Heart right ventricle (tissue), 16 donors: Measurements from ENCODE around the gene AMPD1. TPM values are rescaled to one million over a fixed set of nuclear protein-coding genes. Genes with fewer than 3 reads are reported as not detected.
A peak's percentile ranks its signal among the peaks of the same experiment; 100 is the strongest.

Experiments used
- ATAC-seq, 8 donors: fragments of 200-7000 bp; cut with Tn5 transposase; one replicate each; pipeline ENCODE4 v1.9.1; 2020; ENCODE audit warnings: mild to moderate bottlenecking in 8 of 8, moderate library complexity in 8 of 8, moderate number of reproducible peaks in 1 of 8
- DNase-seq, 2 donors: peaks; one replicate each; pipeline ENCODE4 v3.0.0-alpha.2; 2020
- H3K27ac ChIP-seq, 10 donors: fragments of 200-600 bp; sonication (generic) in 2 of 10; one replicate each; pipeline versions ENCODE4 v1.5.0 to v1.8.0; 2020 to 2022; ENCODE audit warnings: mild to moderate bottlenecking in 3 of 10
- H3K27me3 ChIP-seq, 7 donors: fragments of 200-600 bp; one replicate each; pipeline ENCODE4 v1.8.0; 2021 to 2022; ENCODE audit warnings: mild to moderate bottlenecking in 2 of 7
- H3K36me3 ChIP-seq, 9 donors: fragments of 200-600 bp; sonication (generic) in 1 of 9; one replicate each; pipeline versions ENCODE4 v1.5.0 to v1.8.0; 2020 to 2022; ENCODE audit warnings: mild to moderate bottlenecking in 2 of 9
- H3K4me1 ChIP-seq, 9 donors: fragments of 200-600 bp; sonication (generic) in 1 of 9; one replicate each; pipeline versions ENCODE4 v1.5.0 to v1.8.0; 2020 to 2022; ENCODE audit warnings: mild to moderate bottlenecking in 4 of 9
- H3K4me3 ChIP-seq, 10 donors: fragments of 200-600 bp; sonication (generic) in 2 of 10; one replicate each; pipeline versions ENCODE4 v1.5.0 to v1.8.0; 2020 to 2022; ENCODE audit warnings: mild to moderate bottlenecking in 7 of 10, moderate library complexity in 2 of 10
- H3K9me3 ChIP-seq, 11 donors: fragments of 200-600 bp in 10 of 11; sonication (generic) in 2 of 11; one replicate each; pipeline versions ENCODE4 v1.5.0 to v1.8.0; 2013 to 2022; ENCODE audit warnings: mild to moderate bottlenecking in 2 of 11, control low read depth in 1 of 11, moderate library complexity in 1 of 11
- CTCF ChIP-seq, 9 donors: fragments of 200-600 bp; sonication (generic) in 2 of 9; IDR thresholded peaks; one replicate each; pipeline versions ENCODE4 v1.5.0 to v1.8.0; 2021 to 2022; ENCODE audit warnings: antibody characterized with exemption in 9 of 9, mild to moderate bottlenecking in 5 of 9, moderate library complexity in 1 of 9
- WGBS, 2 donors: extraction: QIAGEN DNeasy Blood & Tissue Kit; methylation state at CpG; one replicate each; pipeline ENCODE4 v1.1.7; 2013; ENCODE audit warnings: inconsistent platforms in 1 of 2; 5-methylcytosine and 5-hydroxymethylcytosine counted together
- intact Hi-C, 10 donors: fragments of 100-400 bp; cut with DNase I; formaldehyde crosslinking; loops; one replicate each; pipeline versions ENCODE4 v1.11.1 to v1.14.2; 2022
- polyA plus RNA-seq, 2 donors: library from polyadenylated mRNA; stranded (reverse); fragments of 200-250 nt; gene quantifications; one replicate each; pipeline ENCODE4 v1.2.3, GENCODE V29; 2013
- total RNA-seq, 10 donors: library from RNA; stranded (reverse); fragmentation: NEBNext Ultra II Directional in 3 of 10; extraction: Animal tissue kit (Norgen Biotek cat#: 25700) in 3 of 10; gene quantifications; one replicate each; pipeline versions ENCODE4 v1.2.1 to v1.2.4, GENCODE V29; 2021 to 2023
- donor health status: Arrhythmogenic right ventricular cardiomyopathy.
- donor health status: ischemic (EF 13 %, LVEDD 7.1; RV severe dilation, severe dysfunction).
- donor health status: healthy with polysubstance abuse.
- donor health status: DM: no; HTN: yes; CAD: no.
- donor health status: DM: no; HTN: no; CAD: no.
- donor health status: ischemic (EF 25% LVEDD 6.9; RV normal size, moderate dysfunction).
- donor health status: ischemic (EF 25% LVEDD 5.7; RV mildly dilated, moderate dysfunction).
- donor health status: healthy.
- donor health status: DM: yes; HTN: yes; CAD: no.
- donor health status: Ischemic cardiomyopathy.
- donor health status: ischemic (EF 35%, LVEDD 5.7; RV mildly dilated, moderate dysfunction).
- donor health status: nonischemic (EF 11% LVEDD 7.7; RV severe dilation, severe dysfunction).
- donor health status: DM: yes; HTN: yes; CAD: no.
- donor health status: PGD.
- donor health status: ischemic (EF 29% LVEDD 5.4; RV normal size, mild dysfunction).
- donor health status: nonischemic (EF 23%, LVEDD 6.1; RV moderate dilation, normal function).

Gene AMPD1
- total and polyA plus RNA-seq, 12 donors: 0.59 TPM; not detected in 11

- TF ChIP-seq CTCF (IDR thresholded peaks at IDR 0.05): no peak
- 40 to 41% methylated on average over 13 of the region's 13 CpGs for WGBS, 2 donors
These were observed 26.4 kb downstream of the AMPD1 start for GRCh38 chr1:114668784-114669561.

GRCh38 chr1:114668373-114668772 is 27.0 kb downstream of the AMPD1 start:
- Histone ChIP-seq H3K27ac (no peak overlapping the region), H3K4me1 (peaks cover 0 to 19% (median 9%) of the 10 kb centered on the region in 9 donors), H3K27me3 (peaks cover 0 to 4% (median 0%) of the 10 kb centered on the region in 7 donors), H3K36me3 (no peaks in the 10 kb centered on the region), H3K9me3 (no peaks in the 10 kb centered on the region), H3K4me3 (peak overlapping the region in 5 of 10 donors; percentile 72 to 91 (median 83))
- intact Hi-C loops: loop anchor here in 1 of 10 donors (5.0 kb wide), 1 partner anchor 321 kb away; no protein-coding TSS in a partner anchor
- no peak for DNase-seq
- ATAC-seq: no peak
- TF ChIP-seq CTCF (IDR thresholded peaks at IDR 0.05): no peak
- 87 to 95% methylated on average over 4 of the region's 4 CpGs for WGBS, 2 donors

More at GRCh38 chr1:114668784-114669561, 26.4 kb downstream of the AMPD1 start:
- H3K4me1 ChIP-seq: peaks cover 0 to 19% (median 9%) of the 10 kb centered on the region in 9 donors
- H3K4me3 ChIP-seq: peak overlapping the region; percentile 57 to 93 (median 83)
- intact Hi-C loops: loop anchor here in 1 of 10 donors (5.0 kb wide), 1 partner anchor 322 kb away; no protein-coding TSS in a partner anchor
- DNase-seq: no peak
- peak in 1 of 8 donors; percentile 8 for ATAC-seq
- H3K9me3 ChIP-seq: no peaks in the 10 kb centered on the region
- peak overlapping the region in 9 of 10 donors; percentile 27 to 85 (median 75) for H3K27ac ChIP-seq
- H3K27me3 ChIP-seq: peaks cover 0 to 4% (median 0%) of the 10 kb centered on the region in 7 donors
- H3K36me3 ChIP-seq: no peaks in the 10 kb centered on the region

- H3K4me3 ChIP-seq: no peak overlapping the region
- intact Hi-C loops: loop anchor here in 1 of 10 donors (5.0 kb wide), 1 partner anchor 320 kb away; no protein-coding TSS in a partner anchor
- no peaks in the 10 kb centered on the region for H3K36me3 ChIP-seq
- DNase-seq: no peak
- no peak for ATAC-seq
- H3K4me1 ChIP-seq: peaks cover 0 to 19% (median 9%) of the 10 kb centered on the region in 9 donors
- H3K27ac ChIP-seq: no peak overlapping the region
- peaks cover 0 to 4% (median 0%) of the 10 kb centered on the region in 7 donors for H3K27me3 ChIP-seq
- H3K9me3 ChIP-seq: no peaks in the 10 kb centered on the region
- WGBS, 2 donors: 91 to 94% methylated on average over 3 of the region's 3 CpGs
- TF ChIP-seq CTCF (IDR thresholded peaks at IDR 0.05): no peak
These were observed 28.4 kb downstream of the AMPD1 start for GRCh38 chr1:114666954-114667353.

GRCh38 chr1:114660238-114660637 is 35.1 kb downstream of the AMPD1 start:
- 30 to 43% methylated on average over 2 of the region's 2 CpGs for WGBS, 2 donors
- no peaks in the 10 kb centered on the region for H3K9me3 ChIP-seq
- ATAC-seq (peak in 2 of 8 donors; percentile 31 to 77), DNase-seq (no peak)
- no peaks in the 10 kb centered on the region for H3K27me3 ChIP-seq
- H3K36me3 ChIP-seq: no peaks in the 10 kb centered on the region
- no peak for TF ChIP-seq CTCF (IDR thresholded peaks at IDR 0.05)
- intact Hi-C loops: no loop called here
- H3K4me3 ChIP-seq: no peak overlapping the region
- H3K4me1 ChIP-seq: peaks cover 0 to 15% (median 0%) of the 10 kb centered on the region in 9 donors
- peak overlapping the region in 1 of 10 donors; percentile 7 for H3K27ac ChIP-seq
